ENCODE results near the gene KHDRBS1. TPM values are rescaled to one million over a fixed set of nuclear protein-coding genes. Genes with fewer than 3 reads are reported as not detected.

Gene KHDRBS1
- total and polyA plus RNA-seq, 2 donors (not counting 1 experiment from before 2014, with no cell fraction given) = 35.7 to 101 TPM

GRCh38 chr1:32010246-32010645 is 3.4 kb upstream of the KHDRBS1 start:
- no peak for DNase-seq
- Histone ChIP-seq H3K27ac (ENCODE audit: low read length in 2 of 2) (no peak overlapping the region), H3K36me3 (replicated peaks in 1 of 2; ENCODE audit: control extremely low read depth in 1 of 2, control insufficient read depth in 1 of 2, extremely low read depth in 1 of 2, insufficient read depth in 2 of 2, low read length in 1 of 2) (no peaks in the 10 kb centered on the region), H3K9me3 (ENCODE audit: control extremely low read depth in 1 of 3, control insufficient read depth in 2 of 3, insufficient read depth in 1 of 3, low read length in 2 of 3) (peaks cover 0 to 3% (median 0%) of the 10 kb centered on the region in 3 donors), H3K4me2 (replicated peaks; ENCODE audit: low read depth, low read length, poor library complexity, severe bottlenecking) (no peak overlapping the region), H3K4me1 (ENCODE audit: control insufficient read depth in 2 of 2, insufficient read depth in 2 of 2, low read length in 2 of 2) (peaks cover 13 to 30% of the 10 kb centered on the region in 2 donors), H3K27me3 (replicated peaks in 1 of 4; ENCODE audit: control extremely low read depth in 1 of 4, control insufficient read depth in 3 of 4, insufficient read depth in 4 of 4, low read length in 3 of 4) (no peaks in the 10 kb centered on the region), H3K9ac (ENCODE audit: low read length) (no peak overlapping the region), H2AFZ (ENCODE audit: insufficient read depth, low read depth, low read length, poor library complexity, severe bottlenecking) (no peak overlapping the region), H3K4me3 (ENCODE audit: control extremely low read depth in 1 of 5, extremely low read depth in 1 of 5, insufficient read depth in 1 of 5, low read depth in 2 of 5, low read length in 4 of 5) (no peak overlapping the region), H3K79me2 (ENCODE audit: control insufficient read depth, insufficient read depth, low read length) (peaks cover 15% of the 10 kb centered on the region), H4K20me1 (ENCODE audit: control insufficient read depth, insufficient read depth, low read length, poor library complexity, severe bottlenecking) (peaks cover 11% of the 10 kb centered on the region)
- intact Hi-C loops (cut with micrococcal nuclease) = loop anchor here (5.0 kb wide), 1 partner anchor 642 kb away; the partner anchor contains the start of genes RBBP4 and ZBTB8OS
- POLR2A ChIA-PET = no interaction called here
- CTCF ChIA-PET = no interaction called here
- Mint-ChIP-seq H3K27me3 (no peaks in the 10 kb centered on the region), H3K9me3 (ENCODE audit: insufficient read depth) (no peaks in the 10 kb centered on the region), H3K4me1 (peaks cover 24% of the 10 kb centered on the region), H3K27ac (peak overlapping the region; percentile 37), H3K4me3 (no peak overlapping the region)
- no peak for TF ChIP-seq CTCF (IDR thresholded peaks at IDR 0.05)
- TF ChIP-seq EZH2 (IDR thresholded peaks at IDR 0.05; ENCODE audit: borderline replicate concordance, insufficient read depth, low read depth, low read length, poor library complexity, severe bottlenecking) = no peak
- 92% methylated on average over 2 of the region's 5 CpGs for WGBS (ENCODE audit: insufficient coverage)
- ATAC-seq (ENCODE audit: low read depth) = no peak

GRCh38 chr1:32012709-32013385 is 821 bp upstream of the KHDRBS1 start:
- Histone ChIP-seq H3K4me1 (ENCODE audit: control insufficient read depth in 2 of 2, insufficient read depth in 2 of 2, low read length in 2 of 2) (peaks cover 20 to 33% of the 10 kb centered on the region in 2 donors), H4K20me1 (ENCODE audit: control insufficient read depth, insufficient read depth, low read length, poor library complexity, severe bottlenecking) (peaks cover 20% of the 10 kb centered on the region), H3K9me3 (ENCODE audit: control extremely low read depth in 1 of 3, control insufficient read depth in 2 of 3, insufficient read depth in 1 of 3, low read length in 2 of 3) (peaks cover 0 to 3% (median 0%) of the 10 kb centered on the region in 3 donors), H3K27me3 (replicated peaks in 1 of 4; ENCODE audit: control extremely low read depth in 1 of 4, control insufficient read depth in 3 of 4, insufficient read depth in 4 of 4, low read length in 3 of 4) (no peaks in the 10 kb centered on the region), H2AFZ (ENCODE audit: insufficient read depth, low read depth, low read length, poor library complexity, severe bottlenecking) (peak overlapping the region; percentile 78), H3K9ac (ENCODE audit: low read length) (peak overlapping the region; percentile 96), H3K4me3 (ENCODE audit: control extremely low read depth in 1 of 5, extremely low read depth in 1 of 5, insufficient read depth in 1 of 5, low read depth in 2 of 5, low read length in 4 of 5) (peak overlapping the region; percentile 27 to 96 (median 84)), H3K4me2 (replicated peaks; ENCODE audit: low read depth, low read length, poor library complexity, severe bottlenecking) (peak overlapping the region; percentile 89), H3K27ac (ENCODE audit: low read length in 2 of 2) (peak overlapping the region; percentile 89 to 96), H3K79me2 (ENCODE audit: control insufficient read depth, insufficient read depth, low read length) (peaks cover 41% of the 10 kb centered on the region), H3K36me3 (replicated peaks in 1 of 2; ENCODE audit: control extremely low read depth in 1 of 2, control insufficient read depth in 1 of 2, extremely low read depth in 1 of 2, insufficient read depth in 2 of 2, low read length in 1 of 2) (no peaks in the 10 kb centered on the region)
- Mint-ChIP-seq H3K4me3 (peak overlapping the region; percentile 90), H3K27me3 (no peaks in the 10 kb centered on the region), H3K9me3 (ENCODE audit: insufficient read depth) (no peaks in the 10 kb centered on the region), H3K27ac (peak overlapping the region; percentile 99), H3K4me1 (peaks cover 31% of the 10 kb centered on the region)
- ChIA-PET POLR2A (interaction anchor here (0.6 to 2.1 kb wide), 6 partner anchors 10 to 638 kb away, joined by 3 to 19 read pairs (median 4); partner anchors contain the start of genes PTP4A2, RBBP4, TMEM39B and ZBTB8OS), CTCF (interaction anchor here (1.0 to 1.2 kb wide), 2 partner anchors 48 to 60 kb away, joined by 3 to 5 read pairs; partner anchors contain the start of gene TMEM39B)
- TF ChIP-seq CTCF (IDR thresholded peaks at IDR 0.05) (no peak), EZH2 (IDR thresholded peaks at IDR 0.05; ENCODE audit: borderline replicate concordance, insufficient read depth, low read depth, low read length, poor library complexity, severe bottlenecking) (no peak)
- 58% methylated on average over 7 of the region's 12 CpGs for WGBS (ENCODE audit: insufficient coverage)
- DNase-seq = no peak
- no peak for ATAC-seq (ENCODE audit: low read depth)
- intact Hi-C loops (cut with micrococcal nuclease) = loop anchor here (1.0 to 5.0 kb wide), 8 partner anchors 59 to 639 kb away; partner anchors contain the start of genes BSDC1, PEF1, PTP4A2 and RBBP4

Data from B cell (primary cell).